NCI-H524 treated with DMSO at 0.1 percent for 48 hours (cell line): ENCODE measurements around the gene EXO5.
A peak's percentile ranks its signal among the peaks of the same experiment; 100 is the strongest.
"Not testable (repeated sequence)": the region's sequence is repeated elsewhere in the genome, so short reads cannot be mapped to it uniquely, and the experiment has no call there.

Source experiments
- DNase-seq: peaks from one replicate; lab custom pipeline; 2025; lab: John Stamatoyannopoulos, UW

The EXO5 gene, protein sequence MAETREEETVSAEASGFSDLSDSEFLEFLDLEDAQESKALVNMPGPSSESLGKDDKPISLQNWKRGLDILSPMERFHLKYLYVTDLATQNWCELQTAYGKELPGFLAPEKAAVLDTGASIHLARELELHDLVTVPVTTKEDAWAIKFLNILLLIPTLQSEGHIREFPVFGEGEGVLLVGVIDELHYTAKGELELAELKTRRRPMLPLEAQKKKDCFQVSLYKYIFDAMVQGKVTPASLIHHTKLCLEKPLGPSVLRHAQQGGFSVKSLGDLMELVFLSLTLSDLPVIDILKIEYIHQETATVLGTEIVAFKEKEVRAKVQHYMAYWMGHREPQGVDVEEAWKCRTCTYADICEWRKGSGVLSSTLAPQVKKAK

DNA sequence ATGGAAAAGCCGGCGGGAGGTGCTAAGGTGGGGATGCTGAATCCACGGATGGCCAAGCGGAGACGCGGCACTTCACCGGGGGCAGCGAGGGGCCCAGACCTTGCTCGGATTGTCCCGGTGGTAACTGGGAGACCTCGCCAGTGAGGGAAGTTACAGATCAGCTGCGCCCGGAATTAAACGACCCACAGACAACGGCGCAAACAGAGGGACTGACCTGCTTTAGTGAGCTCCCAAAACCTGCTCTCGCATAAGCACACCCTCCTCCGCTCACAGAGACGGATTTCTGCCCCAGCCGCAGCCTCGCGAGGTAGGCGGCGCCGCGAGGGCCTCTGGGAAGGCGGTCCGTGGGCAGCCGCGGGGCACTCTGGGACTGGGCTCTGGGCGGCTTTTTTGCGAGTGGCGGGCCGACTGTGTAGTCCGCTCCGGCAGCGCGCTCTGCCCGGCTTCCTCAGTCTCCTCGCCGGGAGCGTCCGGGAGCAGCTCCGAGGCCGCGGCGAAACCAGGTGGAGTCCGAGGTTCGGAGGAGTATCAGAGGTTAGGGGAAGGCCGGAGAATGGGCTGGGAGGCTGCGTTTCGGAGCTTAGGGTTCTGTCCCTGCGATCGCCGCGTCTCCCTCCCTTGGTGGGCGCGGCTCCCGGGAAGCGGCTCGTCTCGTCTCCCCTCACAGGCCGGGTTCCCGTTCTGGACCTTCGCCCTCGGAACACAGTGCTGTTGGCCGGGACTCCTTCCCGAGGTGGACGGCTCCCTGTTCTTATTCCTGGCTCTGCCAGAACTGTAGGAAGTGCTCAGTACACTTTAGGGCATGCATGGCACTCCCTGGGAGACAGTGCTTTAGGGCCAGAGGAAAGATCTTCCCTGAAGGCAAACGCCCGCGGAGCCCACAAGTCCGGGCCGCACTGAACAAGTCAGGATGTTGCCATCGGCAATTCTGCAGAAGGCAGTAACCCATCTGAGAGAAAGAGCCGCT lies at the start of gene EXO5:
TSS of gene EXO5 (plus strand) at position 393 of the 967 bp plus-strand sequence. CDS start 5,778 bp downstream, outside the sequence.
- peak; percentile 49 for DNase-seq

GRCh38 chr1:40462956-40463590 lies 45.5 kb upstream of the EXO5 start:
- no peak for DNase-seq

GRCh38 chr1:40469327-40469726 lies 39.2 kb upstream of the EXO5 start:
- DNase-seq = no peak

DNA sequence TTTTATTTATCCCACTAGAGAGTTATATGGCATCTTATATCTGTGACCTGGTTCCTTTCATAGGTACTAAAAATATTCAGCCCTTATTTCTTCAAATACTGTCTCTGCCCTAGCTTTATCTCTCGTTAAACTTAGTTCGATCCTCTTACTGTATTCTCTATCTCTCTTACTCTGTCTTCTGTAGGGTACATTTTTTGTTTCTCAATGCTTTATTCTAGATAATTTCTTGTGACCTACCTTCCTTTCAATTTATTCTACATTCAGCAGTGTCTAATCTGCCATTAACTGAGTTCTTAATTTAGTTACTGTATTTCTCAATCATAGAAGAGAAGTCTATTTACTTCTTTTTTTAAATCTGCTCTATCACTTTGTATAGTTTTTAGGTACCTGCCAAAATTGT lies 33.3 kb upstream of the EXO5 start:
- no peak for DNase-seq

GRCh38 chr1:40476924-40477677 lies 31.5 kb upstream of the EXO5 start, which contains the start of gene ZFP69:
ZFP69 (plus strand) TSS chr1:40477290; CDS start chr1:40479362, 2,072 bp downstream.
- DNase-seq = no peak

DNA sequence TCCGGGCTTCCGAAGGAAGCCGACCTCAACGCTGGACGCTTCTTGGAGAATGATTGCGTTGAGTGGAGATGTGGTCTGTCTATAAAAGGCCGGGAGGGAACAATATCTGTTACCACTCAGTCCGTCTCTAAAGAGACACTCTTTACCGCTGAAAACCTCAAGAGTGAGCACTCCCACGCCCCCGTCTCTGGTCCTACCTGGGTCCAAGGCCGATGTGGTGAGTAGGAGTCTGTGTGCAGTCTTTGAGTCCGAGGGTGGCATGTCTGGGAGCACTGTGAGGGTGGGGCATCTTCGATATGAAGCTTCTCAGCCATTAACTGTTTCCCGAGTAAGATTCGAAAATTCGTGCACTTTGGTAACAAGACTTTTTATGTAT lies 30.9 kb upstream of the EXO5 start:
- no peak for DNase-seq

- no peak for DNase-seq
These were observed 30.3 kb upstream of the EXO5 start for GRCh38 chr1:40478276-40478675.

DNA sequence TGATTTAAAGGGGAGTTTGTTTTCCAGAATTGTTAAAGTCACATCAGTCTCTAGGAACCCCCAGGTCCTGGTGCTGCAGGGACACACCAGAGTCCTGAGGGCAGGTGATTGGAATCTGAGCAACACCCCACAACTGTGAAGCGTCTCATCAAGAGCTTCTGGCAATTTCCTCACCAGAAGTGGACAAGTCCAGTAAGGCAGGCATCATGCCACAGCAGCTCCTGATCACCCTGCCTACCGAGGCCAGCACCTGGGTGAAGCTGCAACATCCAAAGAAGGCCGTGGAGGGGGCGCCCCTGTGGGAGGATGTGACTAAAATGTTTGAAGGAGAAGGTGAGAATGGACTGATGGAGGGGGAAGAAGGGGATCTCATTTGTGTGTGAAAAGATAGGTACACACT lies 29.4 kb upstream of the EXO5 start:
- no peak for DNase-seq

- DNase-seq = no peak
These were observed 13.2 kb upstream of the EXO5 start for GRCh38 chr1:40495315-40495903.

DNA sequence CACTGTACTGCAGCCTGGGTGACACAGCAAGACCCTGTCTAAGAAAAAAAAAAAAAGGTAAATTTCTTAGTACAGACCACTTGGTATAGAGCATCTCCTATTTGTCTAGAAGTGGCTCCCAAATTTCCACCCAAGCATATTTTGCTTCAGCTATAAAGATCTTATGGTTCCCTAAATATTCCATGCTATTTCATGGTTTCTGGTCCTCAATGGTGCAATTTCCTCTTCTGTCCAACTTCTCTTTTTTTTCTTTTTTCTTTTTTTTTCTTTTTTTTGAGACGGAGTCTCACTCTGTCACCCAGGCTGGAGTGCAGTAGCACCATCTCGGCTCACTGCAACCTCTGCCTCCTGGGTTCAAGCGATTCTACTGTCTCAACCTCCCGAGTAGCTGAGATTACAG lies 5.9 kb upstream of the EXO5 start:
- DNase-seq = not testable (repeated sequence)

GRCh38 chr1:40507973-40508372 lies 594 bp upstream of the EXO5 start:
- DNase-seq = no peak

- DNase-seq = no peak
These were observed 10.9 kb downstream of the EXO5 start for GRCh38 chr1:40519517-40519916.

GRCh38 chr1:40530735-40531380 lies 22.3 kb downstream of the EXO5 start:
- no peak for DNase-seq

- DNase-seq = peak; percentile 69
These were observed 23.0 kb downstream of the EXO5 start, which contains the start of gene ZNF684 for GRCh38 chr1:40531381-40532061. ZNF684 (plus strand) TSS chr1:40531637; CDS start chr1:40533167, 1,530 bp downstream.

DNA sequence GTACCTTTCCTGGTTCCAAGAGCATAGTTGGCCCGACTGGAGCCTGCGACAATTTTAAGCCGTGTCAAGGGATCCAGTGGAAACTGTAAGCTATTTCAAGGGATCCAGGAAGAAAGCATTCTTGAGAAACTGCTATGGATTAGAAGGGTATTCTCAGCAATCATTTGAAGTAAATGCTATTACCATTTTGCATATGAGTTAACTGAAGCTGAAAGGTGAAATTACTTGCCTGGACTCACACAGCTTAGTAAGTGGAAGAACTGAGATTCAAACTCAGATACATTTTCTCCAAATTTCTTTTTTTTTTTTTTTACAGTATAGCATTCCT lies 23.5 kb downstream of the EXO5 start:
- no peak for DNase-seq

GRCh38 chr1:40532844-40533424 lies 24.4 kb downstream of the EXO5 start:
- no peak for DNase-seq

DNA sequence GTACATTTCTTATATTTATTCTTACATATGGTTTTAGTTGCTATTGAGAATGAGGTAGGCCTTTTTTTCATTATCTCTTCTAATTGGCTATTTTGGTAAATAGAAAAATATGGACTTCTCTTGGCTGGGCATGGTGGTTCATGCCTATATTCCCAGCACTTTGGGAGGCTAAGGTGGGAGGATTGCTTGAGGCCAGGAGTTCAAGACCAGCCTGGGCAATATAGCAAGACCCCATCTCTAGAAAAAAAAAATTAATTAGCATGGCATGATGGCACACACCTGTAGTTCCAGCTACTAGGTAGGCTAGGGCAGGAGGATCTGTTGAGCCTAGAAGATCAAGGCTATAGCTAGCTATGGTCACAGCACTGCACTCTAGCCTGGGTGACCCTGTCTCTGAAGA lies 26.0 kb downstream of the EXO5 start:
- DNase-seq = no peak

GRCh38 chr1:40535732-40536131 lies 27.2 kb downstream of the EXO5 start:
- DNase-seq = no peak

- DNase-seq = no peak
These were observed 30.8 kb downstream of the EXO5 start for GRCh38 chr1:40539338-40539737.

- DNase-seq = no peak
These were observed 38.4 kb downstream of the EXO5 start for GRCh38 chr1:40546957-40547356.
